DND-41 (cell line): ENCODE measurements around the gene MYBBP1A.
"Not testable (repeated sequence)": the region's sequence is repeated elsewhere in the genome, so short reads cannot be mapped to it uniquely, and the experiment has no call there.

ENCODE experiments used
- ATAC-seq: fragments of 200-7000 bp; cut with Tn5 transposase; 3 replicates; pipeline ENCODE4 v1.9.1; 2021; ENCODE audit warnings: low read depth; ENCODE audit not compliant: insufficient read depth
- DNase-seq: peaks from one replicate; pipeline ENCODE4 v3.0.0-alpha.2; 2020
- H2AFZ ChIP-seq: 2 replicates; pipeline ENCODE4 v1.6.0; 2012; ENCODE audit warnings: low read depth, low read length
- H3K27ac ChIP-seq: 2 replicates; pipeline ENCODE4 v1.5.1; 2012; ENCODE audit warnings: low read length, inconsistent platforms
- H3K27me3 ChIP-seq: fragments of 200-600 bp; sonication (generic); 2 replicates; pipeline ENCODE4 v1.6.0; 2012; ENCODE audit warnings: low read length, mild to moderate bottlenecking, inconsistent platforms; ENCODE audit not compliant: insufficient read depth, poor library complexity
- H3K36me3 ChIP-seq: 2 replicates; pipeline ENCODE4 v1.5.1; 2012; ENCODE audit warnings: low read length, inconsistent platforms; ENCODE audit not compliant: insufficient read depth
- H3K4me1 ChIP-seq: 2 replicates; pipeline ENCODE4 v1.5.1; 2012; ENCODE audit warnings: mild to moderate bottlenecking, low read length; ENCODE audit not compliant: insufficient read depth
- H3K4me2 ChIP-seq: 2 replicates; pipeline ENCODE4 v1.6.0; 2012; ENCODE audit warnings: mild to moderate bottlenecking, moderate library complexity, low read length, inconsistent platforms; ENCODE audit not compliant: insufficient read depth
- H3K4me3 ChIP-seq, 2 experiments: fragments of 200-600 bp in 1 of 2; shearing (Covaris generic) in 1 of 2; 2 replicates each; pipeline ENCODE4 v1.5.1; 2012 to 2016; ENCODE audit warnings: inconsistent platforms in 2 of 2, low read length in 2 of 2, mild to moderate bottlenecking in 2 of 2, low read depth in 1 of 2, moderate library complexity in 1 of 2
- H3K79me2 ChIP-seq: 2 replicates; pipeline ENCODE4 v1.6.0; 2012; ENCODE audit warnings: low read length, inconsistent platforms; ENCODE audit not compliant: insufficient read depth
- H3K9ac ChIP-seq: 2 replicates; pipeline ENCODE4 v1.6.0; 2012; ENCODE audit warnings: low read depth, mild to moderate bottlenecking, inconsistent platforms, low read length, moderate library complexity
- H3K9me3 ChIP-seq: 2 replicates; pipeline ENCODE4 v1.5.1; 2012; ENCODE audit warnings: low read length, moderate library complexity, mild to moderate bottlenecking, inconsistent platforms; ENCODE audit not compliant: insufficient read depth, severe bottlenecking
- H4K20me1 ChIP-seq: 2 replicates; pipeline ENCODE4 v1.6.0; 2012; ENCODE audit warnings: low read length; ENCODE audit not compliant: insufficient read depth
- EZH2 ChIP-seq: IDR thresholded peaks from 3 replicates; pipeline ENCODE4 v1.6.1; 2012; ENCODE audit warnings: borderline replicate concordance, low read depth, mild to moderate bottlenecking, moderate library complexity, low read length, inconsistent platforms; ENCODE audit not compliant: severe bottlenecking
- TF ChIP-seq, protein P1 (sequence below): IDR thresholded peaks from 2 replicates; pipeline ENCODE4 v1.5.1; 2012; ENCODE audit warnings: borderline replicate concordance, low read length, moderate library complexity, mild to moderate bottlenecking; ENCODE audit not compliant: poor library complexity, severe bottlenecking; ENCODE audit errors: extremely low read depth

Gene MYBBP1A

GRCh38 chr17:4596636-4597380 is 41.6 kb upstream of the MYBBP1A start:
- no peaks in the 10 kb centered on the region for H3K4me1 ChIP-seq

DNA sequence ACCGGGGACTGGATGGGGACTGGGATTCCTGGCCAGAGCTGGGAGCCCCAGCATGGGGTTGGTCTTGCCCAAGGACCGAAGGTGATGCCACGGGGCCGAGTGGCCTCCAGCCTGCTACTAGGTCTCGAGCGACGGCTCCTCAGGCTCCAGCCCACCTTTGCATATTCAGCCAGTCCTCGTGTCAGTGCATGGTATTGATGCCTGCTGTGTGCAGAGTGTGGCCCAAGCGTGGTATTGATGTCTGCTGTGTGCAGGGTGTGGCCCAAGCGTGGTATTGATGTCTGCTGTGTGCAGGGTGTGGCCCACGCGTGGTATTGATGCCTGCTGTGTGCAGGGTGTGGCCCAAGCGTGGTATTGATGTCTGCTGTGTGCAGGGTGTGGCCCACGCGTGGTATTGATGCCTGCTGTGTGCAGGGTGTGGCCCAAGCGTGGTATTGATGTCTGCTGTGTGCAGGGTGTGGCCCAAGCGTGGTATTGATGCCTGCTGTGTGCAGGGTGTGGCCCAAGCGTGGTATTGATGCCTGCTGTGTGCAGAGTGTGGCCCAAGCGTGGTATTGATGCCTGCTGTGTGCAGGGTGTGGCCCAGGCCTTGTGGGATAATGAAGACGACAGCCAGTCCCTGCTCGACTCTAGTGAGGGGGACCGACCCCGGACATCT is 40.6 kb upstream of the MYBBP1A start:
- H3K9ac ChIP-seq, H3K27ac ChIP-seq, H3K4me1 ChIP-seq, DNase-seq, H3K4me2 ChIP-seq, H2AFZ ChIP-seq, H3K9me3 ChIP-seq, H3K79me2 ChIP-seq, H3K27me3 ChIP-seq, H3K36me3 ChIP-seq, H3K4me3 ChIP-seq, H4K20me1 ChIP-seq, ATAC-seq: not testable (repeated sequence)

More at GRCh38 chr17:4596636-4597380, 41.6 kb upstream of the MYBBP1A start:
- Histone ChIP-seq H3K9me3 (no peaks in the 10 kb centered on the region), H3K4me2 (no peak overlapping the region), H3K36me3 (no peaks in the 10 kb centered on the region), H4K20me1 (no peaks in the 10 kb centered on the region), H3K79me2 (no peaks in the 10 kb centered on the region), H2AFZ (no peak overlapping the region), H3K27me3 (peaks cover 2% of the 10 kb centered on the region), H3K4me3 (no peak overlapping the region), H3K27ac (no peak overlapping the region), H3K9ac (no peak overlapping the region)
- TF ChIP-seq EZH2, result no peak
- TF ChIP-seq, protein P1, sequence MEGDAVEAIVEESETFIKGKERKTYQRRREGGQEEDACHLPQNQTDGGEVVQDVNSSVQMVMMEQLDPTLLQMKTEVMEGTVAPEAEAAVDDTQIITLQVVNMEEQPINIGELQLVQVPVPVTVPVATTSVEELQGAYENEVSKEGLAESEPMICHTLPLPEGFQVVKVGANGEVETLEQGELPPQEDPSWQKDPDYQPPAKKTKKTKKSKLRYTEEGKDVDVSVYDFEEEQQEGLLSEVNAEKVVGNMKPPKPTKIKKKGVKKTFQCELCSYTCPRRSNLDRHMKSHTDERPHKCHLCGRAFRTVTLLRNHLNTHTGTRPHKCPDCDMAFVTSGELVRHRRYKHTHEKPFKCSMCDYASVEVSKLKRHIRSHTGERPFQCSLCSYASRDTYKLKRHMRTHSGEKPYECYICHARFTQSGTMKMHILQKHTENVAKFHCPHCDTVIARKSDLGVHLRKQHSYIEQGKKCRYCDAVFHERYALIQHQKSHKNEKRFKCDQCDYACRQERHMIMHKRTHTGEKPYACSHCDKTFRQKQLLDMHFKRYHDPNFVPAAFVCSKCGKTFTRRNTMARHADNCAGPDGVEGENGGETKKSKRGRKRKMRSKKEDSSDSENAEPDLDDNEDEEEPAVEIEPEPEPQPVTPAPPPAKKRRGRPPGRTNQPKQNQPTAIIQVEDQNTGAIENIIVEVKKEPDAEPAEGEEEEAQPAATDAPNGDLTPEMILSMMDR, result no peak
- no peak for DNase-seq
- no peak for ATAC-seq

GRCh38 chr17:4594931-4595684 is 39.9 kb upstream of the MYBBP1A start:
- H2AFZ ChIP-seq, result no peak overlapping the region
- no peaks in the 10 kb centered on the region for H3K9me3 ChIP-seq
- H3K36me3 ChIP-seq, result no peaks in the 10 kb centered on the region
- no peaks in the 10 kb centered on the region for H3K79me2 ChIP-seq
- ATAC-seq (no peak), DNase-seq (no peak)
- no peaks in the 10 kb centered on the region for H3K27me3 ChIP-seq
- no peak overlapping the region for H3K4me2 ChIP-seq
- no peak overlapping the region for H3K9ac ChIP-seq
- H3K4me1 ChIP-seq, result no peaks in the 10 kb centered on the region
- TF ChIP-seq EZH2, result no peak
- TF ChIP-seq, protein P1, result no peak
- no peak overlapping the region for H3K4me3 ChIP-seq
- H4K20me1 ChIP-seq, result no peaks in the 10 kb centered on the region; the same call in 1 of the 2 replicates
- no peak overlapping the region for H3K27ac ChIP-seq

DNA sequence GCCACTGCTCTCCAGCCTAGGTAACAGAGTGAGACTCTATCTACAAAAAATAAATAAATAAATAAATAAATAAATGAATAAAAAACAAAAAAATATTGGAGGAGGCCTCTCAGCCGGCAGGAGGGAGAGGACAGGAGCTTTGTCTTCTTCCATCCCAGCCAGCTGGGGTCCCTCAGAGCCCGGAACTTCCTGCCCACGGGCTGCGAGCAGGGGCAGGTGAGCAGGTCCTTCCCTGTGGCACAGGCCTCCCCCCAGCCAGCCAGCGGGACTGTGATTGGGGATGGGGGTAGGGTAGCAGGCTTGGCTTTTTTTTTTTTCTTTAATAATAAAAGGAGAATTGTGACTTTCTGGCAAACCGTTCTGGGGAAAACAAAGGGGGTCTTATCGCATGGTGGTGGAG is 39.2 kb upstream of the MYBBP1A start:
- no peaks in the 10 kb centered on the region for H3K27me3 ChIP-seq
- H3K9me3 ChIP-seq, result no peaks in the 10 kb centered on the region
- no peaks in the 10 kb centered on the region for H3K36me3 ChIP-seq
- H3K4me2 ChIP-seq, result no peak overlapping the region
- no peak overlapping the region for H3K27ac ChIP-seq
- H3K79me2 ChIP-seq, result no peaks in the 10 kb centered on the region
- no peak overlapping the region for H2AFZ ChIP-seq
- H3K4me1 ChIP-seq, result no peaks in the 10 kb centered on the region
- TF ChIP-seq, protein P1, result no peak
- no peak for TF ChIP-seq EZH2
- ATAC-seq (no peak), DNase-seq (no peak)
- no peak overlapping the region for H3K9ac ChIP-seq
- H4K20me1 ChIP-seq, result no peaks in the 10 kb centered on the region; the same call in 1 of the 2 replicates
- H3K4me3 ChIP-seq, result no peak overlapping the region
